SK-N-SH (cell line): ENCODE data around the gene TBX1. TPM values are rescaled to one million over a fixed set of nuclear protein-coding genes. Genes with fewer than 3 reads are reported as not detected.

Experiments
- CTCF ChIA-PET: fragments of 300-600, 350-600 bp; formaldehyde crosslinking; extraction: SDS; loops from one replicate; lab custom pipeline; 2021; lab: Yijun Ruan, JAX
- POLR2A ChIA-PET: fragments of 350-600 bp; sonication (Branson Sonifier 250); formaldehyde crosslinking; extraction: SDS; loops from one replicate; lab custom pipeline; 2020; ENCODE audit warnings: antibody characterized with exemption, inconsistent platforms; lab: Yijun Ruan, JAX
- DNase-seq: peaks from one replicate; pipeline ENCODE4 v3.0.0; 2012
- H2AFZ ChIP-seq: fragments of 200-600 bp; sonication (generic); 2 replicates; pipeline ENCODE4 v1.8.1; 2016; ENCODE audit warnings: antibody characterized with exemption, mild to moderate bottlenecking, low read depth
- H3F3A ChIP-seq: fragments of 200-600 bp; sonication (generic); replicated peaks from 2 replicates; pipeline ENCODE3; 2016; ENCODE audit warnings: antibody characterized with exemption, mild to moderate bottlenecking; ENCODE audit not compliant: insufficient read depth
- H3K27ac ChIP-seq, 2 experiments: fragments of 200-500 bp in 1 of 2; fragments of 200-600 bp in 1 of 2; sonication (Bioruptor generic) in 1 of 2; sonication (generic), shearing (Covaris generic) in 1 of 2; 2 replicates each; pipeline versions ENCODE4 v1.5.1 to v1.6.1; 2014 to 2016; ENCODE audit warnings: low read depth in 2 of 2, inconsistent platforms in 1 of 2, low read length in 1 of 2, mild to moderate bottlenecking in 1 of 2, mixed read lengths in 1 of 2
- H3K27me3 ChIP-seq: fragments of 200-600 bp; sonication (generic), shearing (Covaris generic); 2 replicates; pipeline ENCODE4 v1.6.1; 2016; ENCODE audit warnings: mixed run types; ENCODE audit not compliant: insufficient read depth
- H3K36me3 ChIP-seq, 2 experiments: fragments of 200-500 bp in 1 of 2; fragments of 200-600 bp in 1 of 2; sonication (Bioruptor generic) in 1 of 2; sonication (generic) in 1 of 2; replicated peaks in 1 of 2; 2 replicates each; pipeline versions ENCODE3 to v1.5.1; 2014 to 2016; ENCODE audit warnings: low read length in 1 of 2, mild to moderate bottlenecking in 1 of 2; ENCODE audit not compliant: insufficient read depth in 2 of 2, control insufficient read depth in 1 of 2
- H3K4me1 ChIP-seq, 2 experiments: fragments of 200-500 bp in 1 of 2; fragments of 200-600 bp in 1 of 2; sonication (Bioruptor generic) in 1 of 2; sonication (generic), shearing (Covaris generic) in 1 of 2; 2 replicates each; pipeline versions ENCODE4 v1.5.1 to v1.6.1; 2014 to 2016; ENCODE audit warnings: low read depth in 1 of 2, low read length in 1 of 2, mixed run types in 1 of 2; ENCODE audit not compliant: insufficient read depth in 2 of 2, control insufficient read depth in 1 of 2
- H3K4me2 ChIP-seq: fragments of 200-600 bp; sonication (generic), shearing (Covaris generic); 2 replicates; pipeline ENCODE4 v1.6.1; 2017; ENCODE audit warnings: mixed run types
- H3K4me3 ChIP-seq, 2 experiments: fragments of 200-500 bp in 1 of 2; fragments of 200-600 bp in 1 of 2; sonication (Bioruptor generic) in 1 of 2; sonication (generic), shearing (Covaris generic) in 1 of 2; 2 replicates each; pipeline versions ENCODE4 v1.5.1 to v1.8.1; 2014 to 2016; ENCODE audit warnings: low read depth in 2 of 2, inconsistent platforms in 1 of 2, low read length in 1 of 2, mild to moderate bottlenecking in 1 of 2, mixed read lengths in 1 of 2, moderate library complexity in 1 of 2
- H3K79me2 ChIP-seq: fragments of 200-600 bp; sonication (generic); 2 replicates; pipeline ENCODE4 v1.8.1; 2017; ENCODE audit warnings: mild to moderate bottlenecking; ENCODE audit not compliant: insufficient read depth
- H3K9ac ChIP-seq: fragments of 200-600 bp; sonication (generic); 2 replicates; pipeline ENCODE4 v1.6.1; 2017; ENCODE audit warnings: mixed run types
- H3K9me2 ChIP-seq: fragments of 200-600 bp; sonication (generic); 2 replicates; pipeline ENCODE4 v1.6.1; 2017; ENCODE audit warnings: mixed run types
- H3K9me3 ChIP-seq: fragments of 200-600 bp; sonication (generic); 2 replicates; pipeline ENCODE4 v1.6.1; 2017; ENCODE audit warnings: mixed run types, mild to moderate bottlenecking, moderate library complexity
- H4K20me1 ChIP-seq: fragments of 200-600 bp; sonication (generic); 2 replicates; pipeline ENCODE4 v1.6.1; 2017; ENCODE audit warnings: mild to moderate bottlenecking, mixed run types; ENCODE audit not compliant: insufficient read depth
- CHD2 ChIP-seq: fragments of 150-350 bp; IDR thresholded peaks from 2 replicates; pipeline ENCODE4 v1.6.1; 2018; ENCODE audit warnings: low read length; ENCODE audit not compliant: partially characterized antibody
- EP300 ChIP-seq, 2 experiments: IDR thresholded peaks; 2 replicates each; pipeline versions ENCODE4 v1.4.0 to v1.6.1; 2012; ENCODE audit warnings: borderline replicate concordance in 1 of 2, low read depth in 1 of 2, low read length in 1 of 2
- FOSL2 ChIP-seq: IDR thresholded peaks from 2 replicates; pipeline ENCODE4 v1.4.0; 2012; ENCODE audit warnings: low read depth, mild to moderate bottlenecking, moderate library complexity, borderline replicate concordance
- FOXJ3 ChIP-seq: sonication (generic); formaldehyde crosslinking; IDR thresholded peaks from 2 replicates; pipeline ENCODE4 v1.5.1; 2020; ENCODE audit warnings: mild to moderate bottlenecking, missing genetic modification reagents
- GATA2 ChIP-seq: sonication (generic); formaldehyde crosslinking; IDR thresholded peaks from 2 replicates; pipeline ENCODE4 v1.5.0; 2020; ENCODE audit warnings: mild to moderate bottlenecking, missing genetic modification reagents
- MEF2A ChIP-seq: IDR thresholded peaks from 2 replicates; pipeline ENCODE4 v1.4.0; 2012; ENCODE audit warnings: low read depth, borderline replicate concordance
- MXI1 ChIP-seq: IDR thresholded peaks from 2 replicates; pipeline ENCODE4 v1.6.1; 2012; ENCODE audit warnings: mild to moderate bottlenecking, low read depth, low read length, improper control_type of control experiment
- POLR2AphosphoS5 ChIP-seq: IDR thresholded peaks from 2 replicates; pipeline ENCODE4 v1.6.1; 2012; ENCODE audit warnings: low read depth, low read length
- RAD21 ChIP-seq: IDR thresholded peaks from 2 replicates; pipeline ENCODE4 v1.6.1; 2012; ENCODE audit warnings: mild to moderate bottlenecking, low read length
- RFX5 ChIP-seq: IDR thresholded peaks from 2 replicates; pipeline ENCODE4 v1.6.1; 2012; ENCODE audit warnings: mild to moderate bottlenecking, improper control_type of control experiment, low read length
- SMC3 ChIP-seq: IDR thresholded peaks from 2 replicates; pipeline ENCODE4 v1.6.1; 2012; ENCODE audit warnings: low read depth, low read length, improper control_type of control experiment
- TAF1 ChIP-seq: IDR thresholded peaks from 2 replicates; pipeline ENCODE4 v1.6.1; 2012; ENCODE audit warnings: low read depth, mild to moderate bottlenecking, low read length, moderate library complexity, borderline replicate concordance
- TEAD4 ChIP-seq: IDR thresholded peaks from 2 replicates; pipeline ENCODE4 v1.4.0; 2012; ENCODE audit warnings: mild to moderate bottlenecking, borderline replicate concordance; ENCODE audit not compliant: insufficient read depth
- YY1 ChIP-seq: IDR thresholded peaks from 2 replicates; pipeline ENCODE4 v1.4.0; 2012; ENCODE audit warnings: low read depth, mild to moderate bottlenecking
- WGBS: methylation state at CpG from one replicate; pipeline ENCODE4 v1.1.6; 2017; ENCODE audit warnings: low lambda C conversion rate; 5-methylcytosine and 5-hydroxymethylcytosine counted together
- polyA plus RNA-seq, 3 experiments: library from polyadenylated mRNA; depleted of rRNA; stranded (reverse); fragments of >200 nt; gene quantifications; 2 replicates each; pipeline ENCODE4 v1.2.3, GENCODE V29; 2012
- TF ChIP-seq, protein P1 (sequence below): IDR thresholded peaks from 2 replicates; pipeline ENCODE4 v1.4.0; 2012; ENCODE audit warnings: low read depth, borderline replicate concordance
- TF ChIP-seq, protein P2 (sequence below): fragments of 150-350 bp; IDR thresholded peaks from 2 replicates; pipeline ENCODE4 v1.6.1; 2016; ENCODE audit warnings: mild to moderate bottlenecking, low read depth, low read length
- TF ChIP-seq, protein P3 (sequence below): IDR thresholded peaks from 2 replicates; pipeline ENCODE4 v1.4.0; 2012; ENCODE audit warnings: low read depth
- TF ChIP-seq, protein P4 (sequence below): fragments of 200-600 bp; sonication (generic); IDR thresholded peaks from 2 replicates; pipeline ENCODE4 v1.6.1; 2017; ENCODE audit warnings: antibody characterized with exemption, mild to moderate bottlenecking, moderate library complexity

Gene TBX1
- polyA plus RNA-seq, 1 of the 3 experiments (the other 2 are of a cell fraction) = not detected

DNA sequence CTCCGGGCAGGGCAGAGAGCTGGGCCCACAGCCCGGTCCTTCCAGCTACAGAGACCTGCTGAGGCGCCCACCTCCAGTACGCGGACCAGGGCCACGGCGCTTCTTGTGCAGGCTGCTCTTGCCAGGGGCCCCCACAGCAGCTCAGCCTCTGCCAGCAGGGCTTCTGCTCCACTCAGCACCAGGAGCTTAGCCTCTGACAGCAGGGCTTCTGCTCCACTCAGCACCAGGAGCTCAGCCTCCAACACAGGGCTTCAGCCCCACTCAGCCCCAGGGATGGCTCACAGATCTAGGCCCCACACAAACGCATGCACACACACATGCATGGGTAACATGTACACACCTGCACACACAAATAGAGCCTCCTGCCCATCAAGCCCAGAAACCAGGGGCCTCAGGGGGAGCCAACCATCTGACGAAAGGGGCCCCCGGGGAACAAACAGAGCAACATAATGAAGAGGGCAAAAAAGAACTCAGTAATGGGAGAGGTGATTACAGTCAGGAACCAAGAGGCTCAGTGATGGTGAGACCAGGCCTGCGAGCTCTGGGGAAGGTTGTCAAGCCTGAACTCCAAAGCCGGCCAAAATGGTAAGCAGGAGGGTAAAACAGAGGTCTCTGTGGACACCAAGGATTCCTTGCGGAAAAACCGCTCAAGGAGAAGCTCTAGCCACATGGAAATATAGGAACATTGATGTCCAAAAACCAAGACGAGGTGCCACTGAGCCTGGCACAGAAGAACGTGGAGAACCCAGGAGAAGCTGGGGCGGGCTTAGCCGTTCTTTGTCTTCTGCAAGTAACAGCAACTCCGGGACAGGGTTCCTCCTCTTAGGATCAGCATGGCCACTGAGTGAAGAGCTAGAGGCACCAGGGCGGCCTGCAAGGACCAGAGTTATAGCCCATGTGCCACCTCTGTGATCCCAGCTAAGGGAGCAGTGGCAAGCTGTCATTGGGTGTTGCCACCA, 47.6 kb downstream of the TBX1 start:
- no peaks in the 10 kb centered on the region for H3K79me2 ChIP-seq
- no peak overlapping the region for H3K27ac ChIP-seq
- TF ChIP-seq EP300 (IDR thresholded peaks at IDR 0.05; ENCODE audit: borderline replicate concordance in 1 of 2, low read depth in 1 of 2, low read length in 1 of 2) (no peak), FOXJ3 (no peak), MXI1 (no peak), RFX5 (no peak), TAF1 (no peak), POLR2AphosphoS5 (no peak), YY1 (no peak), FOSL2 (no peak), GATA2 (CRISPR knock-in tag) (no peak), SMC3 (no peak), MEF2A (no peak), CHD2 (no peak), RAD21 (no peak), TEAD4 (no peak)
- TF ChIP-seq, protein P1, sequence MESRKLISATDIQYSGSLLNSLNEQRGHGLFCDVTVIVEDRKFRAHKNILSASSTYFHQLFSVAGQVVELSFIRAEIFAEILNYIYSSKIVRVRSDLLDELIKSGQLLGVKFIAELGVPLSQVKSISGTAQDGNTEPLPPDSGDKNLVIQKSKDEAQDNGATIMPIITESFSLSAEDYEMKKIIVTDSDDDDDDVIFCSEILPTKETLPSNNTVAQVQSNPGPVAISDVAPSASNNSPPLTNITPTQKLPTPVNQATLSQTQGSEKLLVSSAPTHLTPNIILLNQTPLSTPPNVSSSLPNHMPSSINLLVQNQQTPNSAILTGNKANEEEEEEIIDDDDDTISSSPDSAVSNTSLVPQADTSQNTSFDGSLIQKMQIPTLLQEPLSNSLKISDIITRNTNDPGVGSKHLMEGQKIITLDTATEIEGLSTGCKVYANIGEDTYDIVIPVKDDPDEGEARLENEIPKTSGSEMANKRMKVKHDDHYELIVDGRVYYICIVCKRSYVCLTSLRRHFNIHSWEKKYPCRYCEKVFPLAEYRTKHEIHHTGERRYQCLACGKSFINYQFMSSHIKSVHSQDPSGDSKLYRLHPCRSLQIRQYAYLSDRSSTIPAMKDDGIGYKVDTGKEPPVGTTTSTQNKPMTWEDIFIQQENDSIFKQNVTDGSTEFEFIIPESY = no peak
- TF ChIP-seq, protein P2, sequence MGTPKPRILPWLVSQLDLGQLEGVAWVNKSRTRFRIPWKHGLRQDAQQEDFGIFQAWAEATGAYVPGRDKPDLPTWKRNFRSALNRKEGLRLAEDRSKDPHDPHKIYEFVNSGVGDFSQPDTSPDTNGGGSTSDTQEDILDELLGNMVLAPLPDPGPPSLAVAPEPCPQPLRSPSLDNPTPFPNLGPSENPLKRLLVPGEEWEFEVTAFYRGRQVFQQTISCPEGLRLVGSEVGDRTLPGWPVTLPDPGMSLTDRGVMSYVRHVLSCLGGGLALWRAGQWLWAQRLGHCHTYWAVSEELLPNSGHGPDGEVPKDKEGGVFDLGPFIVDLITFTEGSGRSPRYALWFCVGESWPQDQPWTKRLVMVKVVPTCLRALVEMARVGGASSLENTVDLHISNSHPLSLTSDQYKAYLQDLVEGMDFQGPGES = no peak
- TF ChIP-seq, protein P3, sequence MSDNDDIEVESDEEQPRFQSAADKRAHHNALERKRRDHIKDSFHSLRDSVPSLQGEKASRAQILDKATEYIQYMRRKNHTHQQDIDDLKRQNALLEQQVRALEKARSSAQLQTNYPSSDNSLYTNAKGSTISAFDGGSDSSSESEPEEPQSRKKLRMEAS = no peak
- TF ChIP-seq, protein P4, sequence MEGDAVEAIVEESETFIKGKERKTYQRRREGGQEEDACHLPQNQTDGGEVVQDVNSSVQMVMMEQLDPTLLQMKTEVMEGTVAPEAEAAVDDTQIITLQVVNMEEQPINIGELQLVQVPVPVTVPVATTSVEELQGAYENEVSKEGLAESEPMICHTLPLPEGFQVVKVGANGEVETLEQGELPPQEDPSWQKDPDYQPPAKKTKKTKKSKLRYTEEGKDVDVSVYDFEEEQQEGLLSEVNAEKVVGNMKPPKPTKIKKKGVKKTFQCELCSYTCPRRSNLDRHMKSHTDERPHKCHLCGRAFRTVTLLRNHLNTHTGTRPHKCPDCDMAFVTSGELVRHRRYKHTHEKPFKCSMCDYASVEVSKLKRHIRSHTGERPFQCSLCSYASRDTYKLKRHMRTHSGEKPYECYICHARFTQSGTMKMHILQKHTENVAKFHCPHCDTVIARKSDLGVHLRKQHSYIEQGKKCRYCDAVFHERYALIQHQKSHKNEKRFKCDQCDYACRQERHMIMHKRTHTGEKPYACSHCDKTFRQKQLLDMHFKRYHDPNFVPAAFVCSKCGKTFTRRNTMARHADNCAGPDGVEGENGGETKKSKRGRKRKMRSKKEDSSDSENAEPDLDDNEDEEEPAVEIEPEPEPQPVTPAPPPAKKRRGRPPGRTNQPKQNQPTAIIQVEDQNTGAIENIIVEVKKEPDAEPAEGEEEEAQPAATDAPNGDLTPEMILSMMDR = no peak
- ChIA-PET POLR2A (no interaction called here), CTCF (interaction anchor here (0.7 to 1.6 kb wide), 5 partner anchors 8 to 102 kb away, joined by 3 to 5 read pairs (median 3); no protein-coding TSS in a partner anchor)
- no peaks in the 10 kb centered on the region for H3F3A ChIP-seq
- H2AFZ ChIP-seq = no peak overlapping the region
- H3K9me3 ChIP-seq = no peaks in the 10 kb centered on the region
- H3K4me1 ChIP-seq = peaks cover 0 to 39% of the 10 kb centered on the region in 2 experiments; a peak in 1 of 4 replicates
- no peak overlapping the region for H3K9ac ChIP-seq
- DNase-seq = no peak
- H3K4me2 ChIP-seq = no peak overlapping the region
- H3K9me2 ChIP-seq = no peaks in the 10 kb centered on the region
- WGBS = 99% methylated on average over 10 of the region's 20 CpGs
- H3K36me3 ChIP-seq = no peaks in the 10 kb centered on the region
- no peaks in the 10 kb centered on the region for H4K20me1 ChIP-seq
- no peaks in the 10 kb centered on the region for H3K27me3 ChIP-seq
- H3K4me3 ChIP-seq = no peak overlapping the region
